GM18858 (cell line): Measurements from ENCODE around the gene TAF11L13.

Source experiments
- ATAC-seq: cut with Tn5 transposase; IDR thresholded peaks from one replicate; pipeline ENCODE4 v1.9.1; 2021; ENCODE audit not compliant: unreplicated experiment

Gene TAF11L13

DNA sequence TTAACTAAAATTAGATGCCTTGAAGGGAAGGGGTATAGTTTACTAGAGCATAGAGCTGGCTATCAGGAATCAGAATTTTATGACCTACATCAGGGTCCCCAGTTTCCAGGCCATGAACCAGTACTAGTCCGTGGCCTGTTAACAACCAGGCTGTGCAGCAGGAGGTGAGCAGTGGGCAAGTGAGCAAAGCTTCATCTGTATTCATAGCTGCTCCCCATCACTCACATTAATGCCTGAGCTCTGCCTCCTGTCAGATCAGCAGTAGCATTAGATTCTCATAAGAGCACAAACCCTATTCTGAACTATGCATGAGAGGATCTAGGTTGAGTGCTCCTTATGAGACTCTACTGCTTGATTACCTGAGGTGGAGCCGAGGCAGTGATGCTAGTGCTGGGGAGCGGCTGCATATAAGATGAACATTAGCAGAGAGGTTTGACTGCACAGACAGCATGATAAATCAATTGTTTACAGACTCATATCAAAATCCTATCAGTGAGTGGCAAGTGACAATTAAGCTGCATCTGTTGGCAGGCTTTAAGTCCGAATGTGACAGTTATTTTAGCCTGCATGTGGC is 47.0 kb downstream of the TAF11L13 start:
- no peak for ATAC-seq

DNA sequence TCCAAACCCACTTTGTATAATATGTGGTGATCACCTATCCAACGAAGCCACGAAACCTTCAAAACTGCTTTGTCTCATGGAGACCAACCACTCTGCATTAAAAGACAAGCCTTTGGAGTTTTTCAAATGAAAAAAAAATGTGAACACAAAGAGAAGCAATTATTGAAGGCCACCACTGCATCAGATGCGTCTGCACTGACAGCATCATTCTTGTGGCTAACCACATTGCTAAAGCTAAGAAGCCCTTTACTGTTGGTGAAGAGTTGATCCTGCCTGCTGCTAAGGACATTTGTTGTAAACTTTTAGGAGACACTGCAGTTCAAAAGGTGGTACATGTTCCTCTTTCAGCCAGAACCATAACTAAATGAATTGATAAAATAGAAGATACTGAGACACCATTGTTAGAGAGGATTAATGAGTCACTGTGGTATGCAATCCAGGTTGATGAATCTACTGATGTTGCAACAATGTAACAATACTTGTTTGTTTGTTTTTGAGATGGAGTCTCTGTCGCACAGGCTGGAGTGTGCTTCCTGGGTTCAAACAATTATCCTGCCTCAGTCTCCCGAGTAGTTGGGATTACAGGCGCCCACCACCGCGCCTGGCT is 47.8 kb downstream of the TAF11L13 start:
- no peak for ATAC-seq

DNA sequence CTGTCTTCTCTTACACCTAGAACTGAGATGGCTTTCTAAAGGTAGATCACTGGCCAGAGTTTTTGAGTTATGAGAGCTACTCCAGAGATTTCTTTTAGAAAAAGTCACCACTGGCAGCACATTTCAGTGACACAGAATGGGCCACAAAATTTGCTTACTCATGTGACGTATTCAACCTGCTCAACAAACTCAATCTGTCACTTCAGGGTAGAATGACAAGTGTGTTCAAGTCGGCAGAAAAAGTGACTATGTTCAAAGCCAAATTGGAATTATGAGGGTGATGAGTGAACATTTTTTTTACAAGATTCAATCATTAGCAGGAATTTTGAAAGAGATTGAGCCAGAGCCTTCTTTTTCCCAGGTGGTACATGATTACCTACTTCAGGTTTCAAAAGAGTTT is 48.8 kb downstream of the TAF11L13 start:
- ATAC-seq: no peak
